Thyroid gland (tissue), 4 donors: Measurements from ENCODE around the gene ABCC3. TPM values are rescaled to one million over a fixed set of nuclear protein-coding genes. Genes with fewer than 3 reads are reported as not detected.
"Not testable (repeated sequence)": the region's sequence is repeated elsewhere in the genome, so short reads cannot be mapped to it uniquely, and the experiment has no call there.

ENCODE experiments used
- DNase-seq, 2 donors: peaks; one replicate each; pipeline ENCODE4 v3.0.0-alpha.2; 2019
- H3K27ac ChIP-seq, 3 donors: fragments of 200-600 bp; sonication (generic); 1 replicate in 2 of 3; 2 replicates in 1 of 3; pipeline ENCODE4 v1.5.1; 2016 to 2019; ENCODE audit warnings: mild to moderate bottlenecking in 1 of 3, moderate library complexity in 1 of 3
- H3K27me3 ChIP-seq: fragments of 200-600 bp; sonication (generic); one replicate; pipeline ENCODE4 v1.5.1; 2019
- H3K36me3 ChIP-seq, 2 donors: fragments of 200-600 bp; sonication (generic); one replicate each; pipeline ENCODE4 v1.5.1; 2016 to 2019
- H3K4me1 ChIP-seq, 2 donors: fragments of 200-600 bp; sonication (generic); one replicate each; pipeline ENCODE4 v1.5.1; 2017 to 2019
- H3K4me3 ChIP-seq, 3 donors: fragments of 200-600 bp; sonication (generic); replicated peaks in 1 of 3; 1 replicate in 2 of 3; 2 replicates in 1 of 3; pipeline ENCODE4 v1.5.1; 2016; ENCODE audit warnings: mild to moderate bottlenecking in 1 of 3
- H3K9me3 ChIP-seq: fragments of 200-600 bp; sonication (generic); one replicate; pipeline ENCODE4 v1.5.1; 2017
- CTCF ChIP-seq, 6 experiments: fragments of 200-600 bp in 3 of 6; fragments of 450-650 bp in 3 of 6; sonication (generic) in 3 of 6; IDR thresholded peaks; one replicate each; pipeline ENCODE4 v1.5.1; 2016 to 2019; ENCODE audit warnings: antibody characterized with exemption in 6 of 6, mild to moderate bottlenecking in 2 of 6, inconsistent platforms in 1 of 6, moderate library complexity in 1 of 6
- POLR2A ChIP-seq, 2 donors: fragments of 450-650 bp; IDR thresholded peaks; one replicate each; pipeline ENCODE4 v1.6.1; 2017; ENCODE audit warnings: antibody characterized with exemption in 2 of 2, mild to moderate bottlenecking in 2 of 2, moderate library complexity in 1 of 2
- WGBS, 2 donors: methylation state at CpG; one replicate each; pipeline ENCODE4 v1.1.5; 2017; 5-methylcytosine and 5-hydroxymethylcytosine counted together
- intact Hi-C: fragments of 100-400 bp; cut with DNase I; formaldehyde crosslinking; loops from one replicate; pipeline ENCODE4 v1.15.1; 2023
- total RNA-seq, 4 donors: library from RNA; depleted of rRNA; stranded (reverse); fragments of >200 nt; gene quantifications; one replicate each; pipeline ENCODE4 v1.2.3, GENCODE V29; 2016

Gene ABCC3
- total RNA-seq, 4 donors from 2014 or later, result 51.0 to 189 (median 131) TPM

GRCh38 chr17:50719924-50720794 lies 85.5 kb downstream of the ABCC3 start:
- TF ChIP-seq CTCF (IDR thresholded peaks at IDR 0.05) (no peak), POLR2A (IDR thresholded peaks at IDR 0.05) (peak in 1 of 2 donors; percentile 9)
- no peaks in the 10 kb centered on the region for H3K36me3 ChIP-seq
- H3K9me3 ChIP-seq, result no peaks in the 10 kb centered on the region
- no peaks in the 10 kb centered on the region for H3K27me3 ChIP-seq
- peaks cover 24 to 29% of the 10 kb centered on the region in 2 donors for H3K4me1 ChIP-seq
- 0 to 1% methylated on average over 20 to 23 of the region's 25 CpGs for WGBS, 2 donors
- no peak for DNase-seq
- peak overlapping the region; percentile 56 to 76 (median 61) for H3K4me3 ChIP-seq
- intact Hi-C loops, result no loop called here
- H3K27ac ChIP-seq, result peak overlapping the region; percentile 96 to 99 (median 96)

- H3K4me1 ChIP-seq, result peaks cover 35 to 38% of the 10 kb centered on the region in 2 donors
- no peaks in the 10 kb centered on the region for H3K36me3 ChIP-seq
- no peak for DNase-seq
- 13 to 16% methylated on average over 7 of the region's 7 CpGs for WGBS, 2 donors
- no peaks in the 10 kb centered on the region for H3K9me3 ChIP-seq
- intact Hi-C loops, result no loop called here
- peak overlapping the region in 1 of 3 donors; percentile 76 for H3K4me3 ChIP-seq
- H3K27ac ChIP-seq, result peak overlapping the region in 1 of 3 donors; percentile 99
- no peak for TF ChIP-seq CTCF (IDR thresholded peaks at IDR 0.05)
- TF ChIP-seq POLR2A (IDR thresholded peaks at IDR 0.05), result no peak
- no peaks in the 10 kb centered on the region for H3K27me3 ChIP-seq
These were observed 86.7 kb downstream of the ABCC3 start for GRCh38 chr17:50721194-50722010.

- no peak overlapping the region for H3K27ac ChIP-seq
- no peak for TF ChIP-seq CTCF (IDR thresholded peaks at IDR 0.05)
- TF ChIP-seq POLR2A (IDR thresholded peaks at IDR 0.05), result no peak
- WGBS, 2 donors, result 47 to 52% methylated on average over 3 of the region's 3 CpGs
- H3K4me1 ChIP-seq, result peaks cover 41 to 48% of the 10 kb centered on the region in 2 donors
- intact Hi-C loops, result no loop called here
- H3K36me3 ChIP-seq, result no peaks in the 10 kb centered on the region
- H3K9me3 ChIP-seq, result no peaks in the 10 kb centered on the region
- DNase-seq, result no peak
- H3K27me3 ChIP-seq, result no peaks in the 10 kb centered on the region
- H3K4me3 ChIP-seq, result no peak overlapping the region
These were observed 88.1 kb downstream of the ABCC3 start for GRCh38 chr17:50722746-50723145.

- DNase-seq, H3K36me3 ChIP-seq, H3K27ac ChIP-seq, intact Hi-C loops, H3K27me3 ChIP-seq, H3K9me3 ChIP-seq, H3K4me3 ChIP-seq: not testable (repeated sequence)
- 93 to 96% methylated on average over 6 of the region's 6 CpGs for WGBS, 2 donors
- H3K4me1 ChIP-seq, result peaks cover 55 to 57% of the 10 kb centered on the region in 2 donors
These were observed 89.9 kb downstream of the ABCC3 start for GRCh38 chr17:50724622-50725021.

GRCh38 chr17:50725769-50726655 lies 91.3 kb downstream of the ABCC3 start:
- no peaks in the 10 kb centered on the region for H3K36me3 ChIP-seq
- TF ChIP-seq CTCF (IDR thresholded peaks at IDR 0.05), result no peak
- no peak for TF ChIP-seq POLR2A (IDR thresholded peaks at IDR 0.05)
- intact Hi-C loops, result no loop called here
- H3K4me1 ChIP-seq, result peaks cover 56 to 68% of the 10 kb centered on the region in 2 donors
- H3K4me3 ChIP-seq, result no peak overlapping the region
- no peaks in the 10 kb centered on the region for H3K9me3 ChIP-seq
- 71 to 77% methylated on average over 12 of the region's 12 CpGs for WGBS, 2 donors
- H3K27me3 ChIP-seq, result no peaks in the 10 kb centered on the region
- H3K27ac ChIP-seq, result no peak overlapping the region
- no peak for DNase-seq
